GM10266 (cell line): Measurements from ENCODE around the gene ZNF221.
A peak's percentile ranks its signal among the peaks of the same experiment; 100 is the strongest.

Experiments used
- DNase-seq: peaks from one replicate; pipeline ENCODE4 v3.0.0; 2012; ENCODE audit errors: extremely low spot score
- CTCF ChIP-seq: IDR thresholded peaks from 2 replicates; pipeline ENCODE4 v1.5.1; 2012; ENCODE audit warnings: mild to moderate bottlenecking, low read depth; ENCODE audit not compliant: control insufficient read depth, insufficient read depth; ENCODE audit errors: missing control alignments

ZNF221 gene

GRCh38 chr19:43910884-43911283 is 40.1 kb upstream of the ZNF221 start:
- DNase-seq: no peak
- TF ChIP-seq CTCF: no peak

GRCh38 chr19:43913383-43913782 is 37.6 kb upstream of the ZNF221 start:
- TF ChIP-seq CTCF: no peak
- no peak for DNase-seq

GRCh38 chr19:43914051-43914450 is 37.0 kb upstream of the ZNF221 start:
- DNase-seq: no peak
- TF ChIP-seq CTCF: no peak

GRCh38 chr19:43923875-43924274 is 27.2 kb upstream of the ZNF221 start:
- no peak for TF ChIP-seq CTCF
- no peak for DNase-seq

GRCh38 chr19:43928820-43929219 is 22.2 kb upstream of the ZNF221 start:
- no peak for TF ChIP-seq CTCF
- DNase-seq: no peak

- no peak for TF ChIP-seq CTCF
- DNase-seq: no peak
Observed at GRCh38 chr19:43934055-43934984, 16.7 kb upstream of the ZNF221 start.

GRCh38 chr19:43934985-43935708 is 15.9 kb upstream of the ZNF221 start, which contains the start of gene ZNF45:
ZNF45 (minus strand) TSS chr19:43935282; CDS start chr19:43922185, 13,097 bp downstream.
- DNase-seq: peak; percentile 88
- no peak for TF ChIP-seq CTCF
